Ishikawa (cell line): ENCODE measurements around the gene ARID3B.

ENCODE experiments used
- CEBPB ChIP-seq: IDR thresholded peaks from 2 replicates; pipeline ENCODE4 v1.6.1; 2012
- CREB1 ChIP-seq: IDR thresholded peaks from 2 replicates; pipeline ENCODE4 v1.6.1; 2012; ENCODE audit warnings: low read depth
- EGR1 ChIP-seq: IDR thresholded peaks from 2 replicates; pipeline ENCODE4 v1.6.1; 2012
- EP300 ChIP-seq: IDR thresholded peaks from 2 replicates; pipeline ENCODE4 v1.6.1; 2012; ENCODE audit warnings: borderline replicate concordance
- FOXM1 ChIP-seq: IDR thresholded peaks from 2 replicates; pipeline ENCODE4 v1.6.1; 2012; ENCODE audit warnings: low read depth, borderline replicate concordance
- NFIC ChIP-seq: IDR thresholded peaks from 2 replicates; pipeline ENCODE4 v1.6.1; 2012
- RAD21 ChIP-seq: IDR thresholded peaks from 2 replicates; pipeline ENCODE4 v1.6.1; 2012; ENCODE audit warnings: low read depth
- TAF1 ChIP-seq: IDR thresholded peaks from 2 replicates; pipeline ENCODE4 v1.6.1; 2012; ENCODE audit warnings: low read depth, mild to moderate bottlenecking
- TCF12 ChIP-seq: IDR thresholded peaks from 2 replicates; pipeline ENCODE4 v1.6.1; 2012; ENCODE audit warnings: low read depth
- TEAD4 ChIP-seq: IDR thresholded peaks from 2 replicates; pipeline ENCODE4 v1.6.1; 2012
- YY1 ChIP-seq: IDR thresholded peaks from 2 replicates; pipeline ENCODE4 v1.6.1; 2012; ENCODE audit warnings: low read depth
- ZBTB7A ChIP-seq: IDR thresholded peaks from 2 replicates; pipeline ENCODE4 v1.6.1; 2012; ENCODE audit warnings: low read depth
- TF ChIP-seq, protein P1 (sequence below): IDR thresholded peaks from 2 replicates; pipeline ENCODE4 v1.6.1; 2012
- TF ChIP-seq, protein P2 (sequence below): IDR thresholded peaks from 2 replicates; pipeline ENCODE4 v1.6.1; 2012
- TF ChIP-seq, protein P3 (sequence below): IDR thresholded peaks from 2 replicates; pipeline ENCODE4 v1.6.1; 2012; ENCODE audit warnings: low read depth, mild to moderate bottlenecking

The ARID3B gene

DNA sequence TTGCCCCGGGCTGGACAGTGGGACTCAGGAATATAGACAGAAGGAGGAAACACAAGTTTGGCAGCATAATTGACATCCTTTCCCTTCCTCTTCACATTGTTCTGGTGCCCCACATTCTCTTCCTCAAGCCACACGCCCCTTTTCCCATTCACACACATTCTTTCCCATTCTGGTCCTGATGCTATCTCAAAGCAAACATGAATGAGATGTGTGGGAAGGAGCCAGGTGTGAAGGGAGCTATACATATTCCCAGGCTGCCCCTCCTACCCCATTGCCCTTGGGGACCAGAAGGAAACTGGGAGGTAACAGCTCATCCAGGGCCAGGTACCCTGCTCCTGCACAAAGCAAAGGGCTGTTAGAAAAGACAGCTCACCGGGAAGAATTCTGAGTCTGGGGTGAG, 51.2 kb downstream of the ARID3B start:
- TF ChIP-seq EGR1 (no peak), CEBPB (no peak), TEAD4 (no peak), YY1 (no peak), EP300 (no peak), TCF12 (no peak), ZBTB7A (no peak), NFIC (no peak), CREB1 (no peak), RAD21 (no peak), FOXM1 (no peak), TAF1 (no peak)
- TF ChIP-seq, protein P1, sequence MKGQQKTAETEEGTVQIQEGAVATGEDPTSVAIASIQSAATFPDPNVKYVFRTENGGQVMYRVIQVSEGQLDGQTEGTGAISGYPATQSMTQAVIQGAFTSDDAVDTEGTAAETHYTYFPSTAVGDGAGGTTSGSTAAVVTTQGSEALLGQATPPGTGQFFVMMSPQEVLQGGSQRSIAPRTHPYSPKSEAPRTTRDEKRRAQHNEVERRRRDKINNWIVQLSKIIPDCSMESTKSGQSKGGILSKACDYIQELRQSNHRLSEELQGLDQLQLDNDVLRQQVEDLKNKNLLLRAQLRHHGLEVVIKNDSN, result no peak
- TF ChIP-seq, protein P2, sequence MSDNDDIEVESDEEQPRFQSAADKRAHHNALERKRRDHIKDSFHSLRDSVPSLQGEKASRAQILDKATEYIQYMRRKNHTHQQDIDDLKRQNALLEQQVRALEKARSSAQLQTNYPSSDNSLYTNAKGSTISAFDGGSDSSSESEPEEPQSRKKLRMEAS, result no peak
- TF ChIP-seq, protein P3, sequence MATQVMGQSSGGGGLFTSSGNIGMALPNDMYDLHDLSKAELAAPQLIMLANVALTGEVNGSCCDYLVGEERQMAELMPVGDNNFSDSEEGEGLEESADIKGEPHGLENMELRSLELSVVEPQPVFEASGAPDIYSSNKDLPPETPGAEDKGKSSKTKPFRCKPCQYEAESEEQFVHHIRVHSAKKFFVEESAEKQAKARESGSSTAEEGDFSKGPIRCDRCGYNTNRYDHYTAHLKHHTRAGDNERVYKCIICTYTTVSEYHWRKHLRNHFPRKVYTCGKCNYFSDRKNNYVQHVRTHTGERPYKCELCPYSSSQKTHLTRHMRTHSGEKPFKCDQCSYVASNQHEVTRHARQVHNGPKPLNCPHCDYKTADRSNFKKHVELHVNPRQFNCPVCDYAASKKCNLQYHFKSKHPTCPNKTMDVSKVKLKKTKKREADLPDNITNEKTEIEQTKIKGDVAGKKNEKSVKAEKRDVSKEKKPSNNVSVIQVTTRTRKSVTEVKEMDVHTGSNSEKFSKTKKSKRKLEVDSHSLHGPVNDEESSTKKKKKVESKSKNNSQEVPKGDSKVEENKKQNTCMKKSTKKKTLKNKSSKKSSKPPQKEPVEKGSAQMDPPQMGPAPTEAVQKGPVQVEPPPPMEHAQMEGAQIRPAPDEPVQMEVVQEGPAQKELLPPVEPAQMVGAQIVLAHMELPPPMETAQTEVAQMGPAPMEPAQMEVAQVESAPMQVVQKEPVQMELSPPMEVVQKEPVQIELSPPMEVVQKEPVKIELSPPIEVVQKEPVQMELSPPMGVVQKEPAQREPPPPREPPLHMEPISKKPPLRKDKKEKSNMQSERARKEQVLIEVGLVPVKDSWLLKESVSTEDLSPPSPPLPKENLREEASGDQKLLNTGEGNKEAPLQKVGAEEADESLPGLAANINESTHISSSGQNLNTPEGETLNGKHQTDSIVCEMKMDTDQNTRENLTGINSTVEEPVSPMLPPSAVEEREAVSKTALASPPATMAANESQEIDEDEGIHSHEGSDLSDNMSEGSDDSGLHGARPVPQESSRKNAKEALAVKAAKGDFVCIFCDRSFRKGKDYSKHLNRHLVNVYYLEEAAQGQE, result no peak

DNA sequence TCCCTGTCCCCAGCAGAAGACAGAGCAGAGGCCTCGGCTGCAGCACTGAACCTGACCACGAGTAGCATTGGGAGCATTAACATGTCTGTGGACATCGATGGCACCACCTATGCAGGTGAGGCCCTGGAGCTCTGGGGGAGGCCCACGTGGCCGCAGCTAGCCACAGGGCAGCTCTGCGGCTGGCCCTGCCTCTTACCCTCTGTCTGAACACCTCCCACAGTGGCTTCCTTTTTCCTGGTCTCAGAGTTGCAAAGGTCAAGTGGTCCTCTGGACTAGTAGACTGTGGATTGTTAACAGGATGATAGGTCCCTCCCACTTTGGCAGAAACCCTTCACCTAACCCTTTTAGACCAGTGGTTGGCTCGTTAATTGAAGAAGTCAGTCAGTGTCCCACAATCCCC, 52.1 kb downstream of the ARID3B start:
- TF ChIP-seq FOXM1 (no peak), ZBTB7A (no peak), YY1 (no peak), TCF12 (no peak), TAF1 (no peak), CEBPB (no peak), TEAD4 (no peak), EGR1 (no peak), RAD21 (no peak), NFIC (no peak), EP300 (no peak), CREB1 (no peak)
- TF ChIP-seq, protein P1, result no peak
- TF ChIP-seq, protein P3, result no peak
- TF ChIP-seq, protein P2, result no peak

DNA sequence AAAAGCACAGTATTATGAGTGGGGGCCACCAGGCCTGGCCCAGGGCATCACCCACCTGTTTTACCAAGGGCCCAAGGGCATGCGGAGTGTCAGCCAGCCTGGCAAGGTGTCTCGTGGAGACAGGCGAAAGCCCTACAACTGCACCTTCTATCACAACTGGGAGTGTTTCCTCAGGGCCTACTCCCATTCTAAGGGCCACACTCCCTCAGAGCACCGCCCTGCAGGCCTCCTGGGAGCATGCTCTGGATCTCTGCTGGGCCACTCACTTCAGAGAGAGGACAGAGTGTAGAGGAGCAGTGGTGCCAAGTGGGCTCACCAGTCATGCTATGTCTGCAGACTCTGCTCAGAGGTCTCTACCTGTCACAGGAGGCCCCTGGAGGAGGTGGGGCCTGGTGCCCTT, 53.4 kb downstream of the ARID3B start:
- TF ChIP-seq NFIC (no peak), CEBPB (no peak), EP300 (no peak), YY1 (no peak), ZBTB7A (no peak), TAF1 (no peak), EGR1 (no peak)
- TF ChIP-seq, protein P3, result no peak

DNA sequence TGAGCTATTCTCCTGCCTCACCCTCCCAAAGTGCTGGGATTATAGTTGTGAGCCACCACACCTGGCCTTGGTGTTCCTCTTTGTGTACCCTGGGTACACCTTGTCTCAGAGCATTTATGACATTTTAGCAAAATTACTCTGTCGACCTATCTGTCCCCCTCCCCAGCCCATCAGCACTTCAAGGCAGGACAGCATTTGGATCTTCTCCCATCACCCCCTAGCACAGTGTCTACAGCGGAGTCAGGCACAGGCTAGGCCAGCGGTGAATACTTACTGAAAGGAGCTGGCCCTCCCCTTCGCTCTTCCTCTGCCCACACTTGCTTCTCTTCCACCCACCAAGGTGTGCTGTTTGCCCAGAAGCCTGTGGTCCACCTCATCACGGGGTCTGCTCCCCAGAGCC, 54.3 kb downstream of the ARID3B start:
- TF ChIP-seq TCF12 (no peak), RAD21 (no peak), EGR1 (no peak)
- TF ChIP-seq, protein P1, result no peak
